IMR-90 (cell line): ENCODE measurements around the gene GLCE. TPM values are rescaled to one million over a fixed set of nuclear protein-coding genes. Genes with fewer than 3 reads are reported as not detected.

Experiments
- ATAC-seq: fragments of 200-7000 bp; cut with Tn5 transposase; 2 replicates; pipeline ENCODE4 v1.9.1; 2020; ENCODE audit warnings: low read depth, mild to moderate bottlenecking, moderate library complexity
- BruUV-seq: library from RNA; stranded (reverse); fragments of 400-500 nt; replicated peaks from 2 replicates; lab custom pipeline; 2021; lab: Mats Ljungman, UMichigan
- CTCF ChIA-PET: fragments of 300-600 bp; formaldehyde crosslinking; extraction: SDS; loops from one replicate; lab custom pipeline; 2021; ENCODE audit warnings: antibody characterized with exemption; lab: Yijun Ruan, JAX
- POLR2A ChIA-PET: fragments of 300-600 bp; sonication (Branson Sonifier 250); formaldehyde crosslinking; loops from one replicate; lab custom pipeline; 2022; ENCODE audit warnings: antibody characterized with exemption; ENCODE audit not compliant: unreplicated experiment; lab: Charles Lee
- DNase-seq: peaks from one replicate; pipeline ENCODE4 v3.0.0; 2013
- H2AFZ ChIP-seq: replicated peaks from 2 replicates; pipeline ENCODE3; 2013; ENCODE audit warnings: low read length, mild to moderate bottlenecking; ENCODE audit not compliant: poor library complexity
- H2AK5ac ChIP-seq: 2 replicates; pipeline ENCODE4 v1.6.1; 2013; ENCODE audit warnings: low read depth, low read length, inconsistent platforms
- H2AK9ac ChIP-seq: replicated peaks from 2 replicates; pipeline ENCODE3; 2013; ENCODE audit warnings: mild to moderate bottlenecking, low read depth, low read length, moderate library complexity; ENCODE audit not compliant: poor library complexity
- H2BK120ac ChIP-seq: 2 replicates; pipeline ENCODE4 v1.6.1; 2013; ENCODE audit warnings: low read depth, low read length, inconsistent platforms
- H2BK15ac ChIP-seq: 3 replicates; pipeline ENCODE4 v1.6.1; 2013; ENCODE audit warnings: low read depth, low read length, inconsistent platforms
- H2BK20ac ChIP-seq: 2 replicates; pipeline ENCODE4 v1.6.1; 2013; ENCODE audit warnings: low read depth, mild to moderate bottlenecking, inconsistent platforms, low read length, moderate library complexity
- H2BK5ac ChIP-seq: 2 replicates; pipeline ENCODE4 v1.6.1; 2013; ENCODE audit warnings: mild to moderate bottlenecking, low read depth, low read length, inconsistent platforms; ENCODE audit not compliant: poor library complexity, severe bottlenecking
- H3K14ac ChIP-seq: replicated peaks from 2 replicates; pipeline ENCODE4 v1.6.1; 2013; ENCODE audit warnings: low read depth, low read length, inconsistent platforms
- H3K18ac ChIP-seq: 2 replicates; pipeline ENCODE4 v1.6.1; 2013; ENCODE audit warnings: low read depth, low read length, control low read depth
- H3K23ac ChIP-seq: 2 replicates; pipeline ENCODE4 v1.6.1; 2013; ENCODE audit warnings: low read depth, low read length, inconsistent platforms
- H3K27ac ChIP-seq: 2 replicates; pipeline ENCODE4 v1.5.1; 2013; ENCODE audit warnings: mild to moderate bottlenecking, control low read depth, low read length; ENCODE audit not compliant: insufficient read depth
- H3K27me3 ChIP-seq: 2 replicates; pipeline ENCODE4 v1.6.1; 2013; ENCODE audit warnings: low read length; ENCODE audit not compliant: control insufficient read depth, insufficient read depth
- H3K36me3 ChIP-seq: 2 replicates; pipeline ENCODE4 v1.6.1; 2013; ENCODE audit warnings: low read length, mixed read lengths; ENCODE audit not compliant: control insufficient read depth, insufficient read depth
- H3K4ac ChIP-seq: 2 replicates; pipeline ENCODE4 v1.6.1; 2013; ENCODE audit warnings: low read depth, low read length, inconsistent platforms
- H3K4me1 ChIP-seq: 2 replicates; pipeline ENCODE4 v1.6.1; 2013; ENCODE audit warnings: low read length, mixed read lengths; ENCODE audit not compliant: control insufficient read depth, insufficient read depth
- H3K4me2 ChIP-seq: 2 replicates; pipeline ENCODE4 v1.6.1; 2013; ENCODE audit warnings: low read depth, mild to moderate bottlenecking, control low read depth, low read length, moderate library complexity
- H3K4me3 ChIP-seq: 2 replicates; pipeline ENCODE4 v1.5.1; 2013; ENCODE audit warnings: low read depth, mild to moderate bottlenecking, control low read depth, low read length, moderate library complexity; ENCODE audit not compliant: insufficient read depth
- H3K56ac ChIP-seq: 2 replicates; pipeline ENCODE4 v1.6.1; 2013; ENCODE audit warnings: low read length, inconsistent platforms; ENCODE audit not compliant: insufficient read depth; ENCODE audit errors: extremely low read depth
- H3K79me1 ChIP-seq, 2 experiments: 2 replicates each; pipeline ENCODE4 v1.6.1; 2013; ENCODE audit warnings: low read length in 2 of 2, inconsistent platforms in 1 of 2, low read depth in 1 of 2
- H3K9ac ChIP-seq: 2 replicates; pipeline ENCODE4 v1.6.1; 2013; ENCODE audit warnings: low read depth, low read length, control low read depth
- H3K9me1 ChIP-seq: 2 replicates; pipeline ENCODE4 v1.6.1; 2013; ENCODE audit warnings: low read length, inconsistent platforms; ENCODE audit not compliant: insufficient read depth
- H3K9me3 ChIP-seq: 2 replicates; pipeline ENCODE4 v1.6.1; 2013; ENCODE audit warnings: low read length; ENCODE audit not compliant: control insufficient read depth, insufficient read depth
- H4K20me1 ChIP-seq: 2 replicates; pipeline ENCODE4 v1.6.1; 2013; ENCODE audit warnings: low read length, inconsistent platforms; ENCODE audit not compliant: insufficient read depth
- H4K5ac ChIP-seq: 2 replicates; pipeline ENCODE4 v1.6.1; 2013; ENCODE audit warnings: mild to moderate bottlenecking, low read depth, low read length, control low read depth
- H4K8ac ChIP-seq, 2 experiments: 2 replicates each; pipeline ENCODE4 v1.6.1; 2013; ENCODE audit warnings: low read depth in 2 of 2, low read length in 2 of 2, control low read depth in 1 of 2, inconsistent platforms in 1 of 2
- H4K91ac ChIP-seq: 2 replicates; pipeline ENCODE4 v1.6.1; 2013; ENCODE audit warnings: low read depth, low read length, inconsistent platforms; ENCODE audit not compliant: insufficient read depth
- BHLHE40 ChIP-seq: fragments of 150-350 bp; IDR thresholded peaks from 2 replicates; pipeline ENCODE4 v1.6.1; 2016; ENCODE audit warnings: mild to moderate bottlenecking, low read depth, low read length
- CEBPB ChIP-seq: IDR thresholded peaks from 2 replicates; pipeline ENCODE4 v1.6.1; 2012; ENCODE audit warnings: low read depth, low read length, improper control_type of control experiment
- CHD1 ChIP-seq: IDR thresholded peaks from 2 replicates; pipeline ENCODE4 v1.6.1; 2012; ENCODE audit warnings: low read depth, low read length, improper control_type of control experiment
- ELK1 ChIP-seq: fragments of 150-350 bp; IDR thresholded peaks from 2 replicates; pipeline ENCODE4 v1.6.1; 2016; ENCODE audit warnings: low read depth, mild to moderate bottlenecking, low read length, moderate library complexity, borderline replicate concordance
- FOS ChIP-seq: fragments of 150-350 bp; IDR thresholded peaks from 2 replicates; pipeline ENCODE4 v1.6.1; 2016; ENCODE audit warnings: low read depth, low read length
- MAFK ChIP-seq: IDR thresholded peaks from 2 replicates; pipeline ENCODE4 v1.6.1; 2012; ENCODE audit warnings: low read depth, low read length, improper control_type of control experiment
- MAZ ChIP-seq: IDR thresholded peaks from 2 replicates; pipeline ENCODE4 v1.6.1; 2012; ENCODE audit warnings: low read depth, mild to moderate bottlenecking, low read length, improper control_type of control experiment, moderate library complexity, borderline replicate concordance
- MXI1 ChIP-seq: IDR thresholded peaks from 2 replicates; pipeline ENCODE4 v1.6.1; 2012; ENCODE audit warnings: low read depth, mild to moderate bottlenecking, low read length, moderate library complexity, borderline replicate concordance
- NFE2L2 ChIP-seq: fragments of 150-350 bp; IDR thresholded peaks from 2 replicates; pipeline ENCODE4 v1.6.1; 2016; ENCODE audit warnings: low read depth, mild to moderate bottlenecking, low read length
- POLR2A ChIP-seq: IDR thresholded peaks from 2 replicates; pipeline ENCODE4 v1.6.1; 2012; ENCODE audit warnings: mild to moderate bottlenecking, low read depth, low read length
- RAD21 ChIP-seq: IDR thresholded peaks from 2 replicates; pipeline ENCODE4 v1.6.1; 2012; ENCODE audit warnings: low read length, improper control_type of control experiment
- RCOR1 ChIP-seq: IDR thresholded peaks from 2 replicates; pipeline ENCODE4 v1.6.1; 2012; ENCODE audit warnings: mild to moderate bottlenecking, low read length, improper control_type of control experiment; ENCODE audit not compliant: insufficient replicate concordance
- RFX5 ChIP-seq: IDR thresholded peaks from 2 replicates; pipeline ENCODE4 v1.8.0; 2012; ENCODE audit warnings: low read depth, mild to moderate bottlenecking, low read length, moderate library complexity
- SMC3 ChIP-seq: fragments of 150-350 bp; IDR thresholded peaks from 2 replicates; pipeline ENCODE4 v1.6.1; 2016; ENCODE audit warnings: low read depth, mild to moderate bottlenecking, antibody characterized with exemption, low read length, moderate library complexity
- WGBS, 2 experiments: methylation state at CpG; one replicate each; pipeline versions ENCODE4 v1.1.5 to v1.1.7; 2013; ENCODE audit warnings: missing lambda C conversion rate in 2 of 2; ENCODE audit not compliant: insufficient read length in 1 of 2; ENCODE audit errors: extremely low coverage in 2 of 2; 5-methylcytosine and 5-hydroxymethylcytosine counted together
- dilution Hi-C: fragments of 300-500 bp; cut with HindIII; formaldehyde crosslinking; loops from one replicate; pipeline ENCODE4 v1.14.3; 2018; ENCODE audit warnings: low sequenced_read_pairs; ENCODE audit not compliant: unreplicated experiment
- in situ Hi-C: fragments of 300-500 bp; cut with MboI; formaldehyde crosslinking; loops from 3 replicates; pipeline ENCODE4 v1.14.3; 2019; ENCODE audit warnings: low sequenced_read_pairs, inconsistent platforms, mixed read lengths
- intact Hi-C: fragments of 100-400 bp; cut with micrococcal nuclease; formaldehyde crosslinking; loops from 2 replicates; pipeline ENCODE4 v1.10.0; 2022
- polyA plus RNA-seq, 3 experiments: library from polyadenylated mRNA; depleted of rRNA; stranded (reverse); fragments of >200 nt; gene quantifications; 2 replicates each; pipeline ENCODE4 v1.2.3, GENCODE V29; 2012; ENCODE audit warnings: low replicate concordance in 1 of 3
- total RNA-seq: library from RNA; depleted of rRNA; stranded (reverse); fragments of >200 nt; gene quantifications from 2 replicates; pipeline ENCODE4 v1.2.3, GENCODE V29; 2012
- TF ChIP-seq, protein P1 (sequence below): fragments of 150-350 bp; IDR thresholded peaks from 2 replicates; pipeline ENCODE4 v1.6.1; 2017; ENCODE audit warnings: mild to moderate bottlenecking, antibody characterized with exemption, low read length, low read depth
- TF ChIP-seq, protein P2 (sequence below): conservative IDR thresholded peaks from 2 replicates; pipeline ENCODE4 v1.5.1; 2012; ENCODE audit warnings: mild to moderate bottlenecking, low read depth, low read length, improper control_type of control experiment

The GLCE gene
- total and polyA plus RNA-seq, 2 of the 4 experiments (the other 2 are of a cell fraction) = 15.3 to 29.6 TPM

DNA sequence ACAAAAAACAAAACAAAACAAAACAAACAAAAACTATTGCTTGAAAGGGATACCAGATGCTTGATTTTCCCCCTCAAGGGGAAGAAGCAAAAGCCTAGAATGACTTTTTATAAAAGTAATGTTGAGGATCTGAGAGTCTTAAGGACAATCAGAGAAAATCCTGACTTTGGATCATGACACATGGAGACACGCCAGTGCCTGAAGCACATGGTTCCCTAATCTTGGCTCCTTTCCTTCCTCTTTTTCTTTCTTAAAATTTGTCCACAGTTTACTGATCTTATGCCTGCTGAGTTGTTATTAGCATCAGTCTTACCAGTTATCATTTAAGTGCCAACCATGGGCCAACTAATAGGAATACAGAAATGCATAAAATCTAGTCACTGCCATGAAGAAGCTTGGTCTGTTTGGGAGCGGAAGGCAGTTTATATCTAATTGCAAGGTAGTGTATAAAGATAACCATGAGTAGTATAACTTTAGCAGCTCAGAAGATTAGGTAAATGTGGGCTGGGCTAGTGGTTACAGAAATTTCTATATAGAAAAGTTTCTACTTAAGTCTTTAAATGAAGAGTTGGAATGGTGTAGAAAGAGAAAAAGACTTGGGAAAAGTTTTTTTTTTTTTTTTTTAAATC lies 6.9 kb downstream of the GLCE start:
- no peak overlapping the region for H2AK5ac ChIP-seq
- no peaks in the 10 kb centered on the region for H3K27me3 ChIP-seq
- H4K5ac ChIP-seq = no peak overlapping the region
- no peak overlapping the region for H3K23ac ChIP-seq
- H4K8ac ChIP-seq = no peak overlapping the region
- ChIA-PET POLR2A (no interaction called here), CTCF (interaction anchor here (0.6 kb wide), 1 partner anchor 43 kb away, joined by 3 read pairs; no protein-coding TSS in a partner anchor)
- no peaks in the 10 kb centered on the region; the same call in 1 of the 2 replicates for H3K9me1 ChIP-seq
- dilution Hi-C loops = no loop called here
- H3K18ac ChIP-seq = no peak overlapping the region
- H2AFZ ChIP-seq = no peak overlapping the region
- no peak overlapping the region for H4K91ac ChIP-seq
- TF ChIP-seq POLR2A (no peak), SMC3 (no peak), MAZ (no peak), RFX5 (no peak), FOS (no peak), MXI1 (no peak), CEBPB (no peak), ELK1 (no peak), BHLHE40 (no peak), RAD21 (no peak), NFE2L2 (no peak), CHD1 (no peak), MAFK (no peak), RCOR1 (no peak)
- TF ChIP-seq, protein P1, sequence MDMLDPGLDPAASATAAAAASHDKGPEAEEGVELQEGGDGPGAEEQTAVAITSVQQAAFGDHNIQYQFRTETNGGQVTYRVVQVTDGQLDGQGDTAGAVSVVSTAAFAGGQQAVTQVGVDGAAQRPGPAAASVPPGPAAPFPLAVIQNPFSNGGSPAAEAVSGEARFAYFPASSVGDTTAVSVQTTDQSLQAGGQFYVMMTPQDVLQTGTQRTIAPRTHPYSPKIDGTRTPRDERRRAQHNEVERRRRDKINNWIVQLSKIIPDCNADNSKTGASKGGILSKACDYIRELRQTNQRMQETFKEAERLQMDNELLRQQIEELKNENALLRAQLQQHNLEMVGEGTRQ = no peak
- TF ChIP-seq, protein P2, sequence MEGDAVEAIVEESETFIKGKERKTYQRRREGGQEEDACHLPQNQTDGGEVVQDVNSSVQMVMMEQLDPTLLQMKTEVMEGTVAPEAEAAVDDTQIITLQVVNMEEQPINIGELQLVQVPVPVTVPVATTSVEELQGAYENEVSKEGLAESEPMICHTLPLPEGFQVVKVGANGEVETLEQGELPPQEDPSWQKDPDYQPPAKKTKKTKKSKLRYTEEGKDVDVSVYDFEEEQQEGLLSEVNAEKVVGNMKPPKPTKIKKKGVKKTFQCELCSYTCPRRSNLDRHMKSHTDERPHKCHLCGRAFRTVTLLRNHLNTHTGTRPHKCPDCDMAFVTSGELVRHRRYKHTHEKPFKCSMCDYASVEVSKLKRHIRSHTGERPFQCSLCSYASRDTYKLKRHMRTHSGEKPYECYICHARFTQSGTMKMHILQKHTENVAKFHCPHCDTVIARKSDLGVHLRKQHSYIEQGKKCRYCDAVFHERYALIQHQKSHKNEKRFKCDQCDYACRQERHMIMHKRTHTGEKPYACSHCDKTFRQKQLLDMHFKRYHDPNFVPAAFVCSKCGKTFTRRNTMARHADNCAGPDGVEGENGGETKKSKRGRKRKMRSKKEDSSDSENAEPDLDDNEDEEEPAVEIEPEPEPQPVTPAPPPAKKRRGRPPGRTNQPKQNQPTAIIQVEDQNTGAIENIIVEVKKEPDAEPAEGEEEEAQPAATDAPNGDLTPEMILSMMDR = no peak
- no peaks in the 10 kb centered on the region for H3K36me3 ChIP-seq
- no peak overlapping the region for H2BK20ac ChIP-seq
- in situ Hi-C loops = no loop called here
- peaks cover 2% of the 10 kb centered on the region; the same call in 1 of the 2 replicates for H3K4me1 ChIP-seq
- no peaks in the 10 kb centered on the region for H3K9me3 ChIP-seq
- no peak for ATAC-seq
- H3K79me1 ChIP-seq = peaks cover 11 to 38% of the 10 kb centered on the region in 2 experiments
- H3K56ac ChIP-seq = no peak overlapping the region
- H3K4me2 ChIP-seq = no peak overlapping the region
- H3K4ac ChIP-seq = no peak overlapping the region
- H3K4me3 ChIP-seq = no peak overlapping the region
- no peak overlapping the region for H2BK15ac ChIP-seq
- no peak overlapping the region for H3K9ac ChIP-seq
- H3K27ac ChIP-seq = no peak overlapping the region
- no peak for DNase-seq
- WGBS, 2 experiments = no CpG with 5 or more reads among the region's 2 CpGs
- H4K20me1 ChIP-seq = 0 out of 2 replicates have a peak, but pooled peaks cover 5% of the 10 kb centered on the region
- no peak overlapping the region for H2BK5ac ChIP-seq
- no peak overlapping the region for H3K14ac ChIP-seq
- no TSS peak for BruUV-seq
- H2AK9ac ChIP-seq = no peak overlapping the region
- no peak overlapping the region for H2BK120ac ChIP-seq
- intact Hi-C loops = loop anchor here (10.0 kb wide), 1 partner anchor 287 kb away; the partner anchor contains the start of gene RPLP1
